DND-41 (cell line): ENCODE measurements around the gene PCMTD2.

ENCODE experiments used
- CTCF ChIP-seq: IDR thresholded peaks from 2 replicates; pipeline ENCODE4 v1.5.1; 2012; ENCODE audit warnings: borderline replicate concordance, low read length, moderate library complexity, mild to moderate bottlenecking; ENCODE audit not compliant: poor library complexity, severe bottlenecking; ENCODE audit errors: extremely low read depth
- EZH2 ChIP-seq: IDR thresholded peaks from 3 replicates; pipeline ENCODE4 v1.6.1; 2012; ENCODE audit warnings: borderline replicate concordance, low read depth, mild to moderate bottlenecking, moderate library complexity, low read length, inconsistent platforms; ENCODE audit not compliant: severe bottlenecking

DNA sequence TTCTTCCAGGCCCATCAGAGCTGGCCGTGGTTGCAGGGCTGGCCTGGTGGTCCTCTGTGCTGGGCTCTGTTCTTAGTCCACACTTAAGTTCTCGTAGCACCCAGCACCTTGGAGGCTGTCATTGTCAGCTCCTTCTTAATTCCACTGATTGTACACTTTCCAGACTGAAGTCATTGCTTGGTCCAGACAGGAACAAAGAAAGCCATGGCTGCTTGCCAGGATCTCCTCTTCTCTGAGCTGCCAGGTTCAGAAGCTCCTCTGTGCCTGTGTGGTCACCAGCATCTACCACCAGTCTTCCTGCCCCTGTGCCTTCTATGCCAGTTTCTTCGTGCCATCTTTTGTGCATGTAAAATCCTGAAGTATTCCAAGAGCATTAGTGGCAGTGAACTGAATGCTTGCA, 39.5 kb upstream of the PCMTD2 start:
- TF ChIP-seq CTCF = no peak
- TF ChIP-seq EZH2 = no peak
